Measurements from ENCODE around the gene TMEM139.
A peak's percentile ranks its signal among the peaks of the same experiment; 100 is the strongest.
"Not testable (repeated sequence)": the region's sequence is repeated elsewhere in the genome, so short reads cannot be mapped to it uniquely, and the experiment has no call there.

TMEM139 gene

GRCh38 chr7:143289888-143290287, 5.1 kb downstream of the TMEM139 start:
- not testable (repeated sequence) for DNase-seq

DNA sequence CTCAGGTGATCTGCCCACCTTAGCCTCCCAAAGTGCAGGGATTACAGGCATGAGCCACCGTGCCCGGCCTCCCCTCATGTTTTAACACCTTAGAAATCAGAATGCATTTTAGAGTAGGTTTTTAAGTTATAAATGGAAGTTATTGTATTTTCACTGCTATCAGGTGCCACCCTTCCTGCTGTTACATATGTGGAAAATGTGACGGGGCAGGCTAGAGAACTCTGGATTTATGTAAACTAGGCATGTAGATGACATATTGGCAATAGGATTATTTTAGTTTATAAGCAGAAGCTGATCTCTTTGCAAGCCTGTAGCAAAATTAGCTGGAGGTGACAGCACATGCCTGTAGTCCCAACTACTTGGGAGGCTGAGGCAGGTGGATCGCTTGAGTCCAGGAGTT, 5.5 kb downstream of the TMEM139 start:
- no peak for DNase-seq

- no peak for DNase-seq
Observed at GRCh38 chr7:143292876-143293275, 8.1 kb downstream of the TMEM139 start.

- no peak for DNase-seq
Observed at GRCh38 chr7:143295870-143296269, 11.1 kb downstream of the TMEM139 start.

DNA sequence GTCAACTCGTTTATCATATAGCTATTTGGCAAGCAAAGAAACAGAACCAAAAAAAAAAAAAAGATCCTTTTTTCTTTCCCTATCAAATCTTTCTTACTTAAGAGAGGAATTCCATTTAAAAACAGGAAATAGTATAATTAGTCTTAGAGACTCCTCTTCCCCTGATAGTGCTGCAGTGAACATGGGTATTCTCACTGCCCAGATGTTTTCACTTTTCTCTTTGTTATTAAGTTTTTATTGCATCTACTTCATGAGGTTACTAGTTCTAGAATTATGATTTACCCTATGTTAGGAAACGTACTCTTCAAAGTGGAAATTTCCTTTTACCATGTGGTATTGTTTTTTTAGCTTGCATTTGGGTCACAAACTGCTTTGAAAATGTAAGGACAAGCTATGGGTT, 11.9 kb downstream of the TMEM139 start:
- no peak for DNase-seq

DNA sequence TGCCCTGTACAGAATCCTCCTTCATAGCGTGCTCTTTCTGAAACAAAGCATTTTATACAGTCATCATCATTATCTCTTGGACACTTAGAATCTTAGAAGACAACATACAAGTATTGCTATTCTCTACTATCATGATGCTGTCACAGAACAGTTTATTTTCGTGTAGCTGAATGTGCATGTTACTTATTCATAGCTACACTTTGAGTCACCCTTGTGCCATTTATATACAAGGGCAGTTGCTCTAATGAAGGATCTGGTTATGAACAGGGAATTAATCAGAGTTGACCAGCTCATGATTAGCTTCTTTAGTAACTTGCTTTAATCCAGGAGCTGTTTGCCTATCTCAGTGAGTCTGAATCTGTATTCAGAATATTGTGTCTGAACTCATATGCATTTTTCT, 14.6 kb downstream of the TMEM139 start:
- DNase-seq = no peak

DNA sequence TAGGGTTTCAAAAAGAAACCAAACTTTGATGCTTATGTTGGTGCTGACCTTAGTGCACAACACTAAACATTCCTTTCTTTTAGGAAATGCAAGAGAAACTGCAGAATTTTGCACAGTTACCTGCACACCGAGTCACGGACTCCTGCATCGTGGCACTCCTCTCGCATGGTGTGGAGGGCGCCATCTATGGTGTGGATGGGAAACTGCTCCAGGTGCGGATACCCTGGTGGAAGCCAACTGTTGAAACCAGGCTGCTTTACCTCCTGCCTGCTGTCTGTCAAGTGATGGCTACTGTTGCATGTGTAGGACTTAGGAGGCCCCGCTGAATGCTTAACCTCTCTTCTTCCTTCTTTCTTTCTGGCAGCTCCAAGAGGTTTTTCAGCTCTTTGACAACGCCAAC, 15.1 kb downstream of the TMEM139 start:
- peak; percentile 68 for DNase-seq

DNA sequence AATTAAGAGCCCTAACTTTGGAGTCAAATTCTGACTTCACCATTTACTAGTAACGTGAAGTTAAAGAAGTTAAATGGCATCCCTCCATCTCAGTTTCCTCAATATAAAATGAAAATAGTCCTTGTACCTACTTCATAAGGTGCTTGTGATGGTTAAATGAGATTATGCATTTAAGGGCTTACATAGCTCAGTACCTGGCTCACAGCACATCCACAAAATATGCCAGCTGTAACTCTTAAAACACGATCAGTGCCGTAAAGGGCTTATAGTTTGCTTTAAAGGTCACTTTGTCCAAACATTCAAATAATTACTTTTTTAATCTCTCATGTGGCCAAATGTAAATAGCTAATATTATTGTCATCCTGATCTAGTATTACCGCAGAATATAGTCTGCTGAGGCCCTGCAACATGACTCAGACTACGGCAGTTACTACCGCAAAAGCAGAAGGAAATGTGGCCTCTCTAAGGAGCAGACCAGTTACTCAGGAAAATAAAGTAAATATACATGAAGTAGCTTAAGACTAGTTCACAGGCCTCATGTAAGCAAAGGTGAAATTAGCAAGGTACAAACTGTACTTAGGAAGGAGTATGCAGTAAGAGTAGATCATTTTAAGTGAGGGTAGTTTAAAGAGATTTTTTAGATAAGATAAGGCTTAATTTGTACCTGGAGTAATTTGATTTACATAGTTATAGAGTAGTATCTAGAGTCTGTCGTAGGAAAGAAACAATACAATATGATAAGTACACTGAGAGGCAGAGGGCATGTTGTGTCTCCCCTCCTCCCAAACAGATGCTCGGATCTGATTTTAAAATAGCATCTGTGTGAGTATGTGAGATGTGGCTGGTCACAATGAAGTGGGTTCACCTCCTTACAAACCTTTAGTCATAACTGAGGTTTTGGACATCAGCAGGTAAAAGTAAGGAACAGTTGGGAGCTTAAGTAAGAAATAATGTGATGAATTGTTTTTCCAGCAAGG, 16.5 kb downstream of the TMEM139 start:
- no peak for DNase-seq

DNA sequence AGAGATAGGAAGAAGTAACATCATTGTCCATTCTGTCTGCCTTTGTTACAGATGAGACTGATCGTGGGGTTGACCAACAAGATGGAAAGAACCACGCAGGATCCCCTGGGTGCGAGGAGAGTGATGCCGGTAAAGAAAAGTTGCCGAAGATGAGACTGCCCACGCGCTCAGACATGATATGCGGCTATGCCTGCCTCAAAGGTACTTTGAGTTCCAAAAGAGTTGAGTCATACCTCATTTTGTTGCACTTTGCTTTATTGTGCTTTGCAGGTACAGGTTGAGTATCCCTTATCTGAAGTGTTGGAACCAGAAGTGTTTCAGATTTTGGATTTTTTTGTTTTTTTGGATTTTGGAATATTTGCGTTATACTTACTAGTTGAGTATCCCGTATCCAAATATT, 19.0 kb downstream of the TMEM139 start:
- no peak for DNase-seq

- no peak for DNase-seq
Observed at GRCh38 chr7:143304938-143305337, 20.2 kb downstream of the TMEM139 start.

DNA sequence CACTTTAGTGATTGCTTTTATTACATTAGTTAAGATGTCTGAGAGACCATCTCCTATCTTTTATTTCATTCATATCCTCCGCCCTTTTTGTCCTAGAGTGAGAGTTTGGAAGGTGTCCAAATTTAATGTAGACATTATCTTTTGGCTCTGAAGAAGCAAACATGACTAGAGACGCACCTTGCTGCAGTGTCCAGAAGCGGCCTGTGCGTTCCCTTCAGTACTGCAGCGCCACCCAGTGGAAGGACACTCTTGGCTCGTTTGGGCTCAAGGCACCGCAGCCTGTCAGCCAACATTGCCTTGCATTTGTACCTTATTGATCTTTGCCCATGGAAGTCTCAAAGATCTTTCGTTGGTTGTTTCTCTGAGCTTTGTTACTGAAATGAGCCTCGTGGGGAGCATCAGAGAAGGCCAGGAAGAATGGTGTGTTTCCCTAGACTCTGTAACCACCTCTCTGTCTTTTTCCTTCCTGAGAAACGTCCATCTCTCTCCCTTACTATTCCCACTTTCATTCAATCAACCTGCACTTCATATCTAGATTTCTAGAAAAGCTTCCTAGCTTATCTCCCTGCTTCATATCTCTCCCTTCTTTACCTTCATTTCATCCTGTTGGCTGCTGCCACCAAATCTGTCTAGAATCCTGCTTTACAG, 20.8 kb downstream of the TMEM139 start:
- DNase-seq = peak; percentile 88

GRCh38 chr7:143308632-143309031, 23.9 kb downstream of the TMEM139 start:
- no peak for DNase-seq

DNA sequence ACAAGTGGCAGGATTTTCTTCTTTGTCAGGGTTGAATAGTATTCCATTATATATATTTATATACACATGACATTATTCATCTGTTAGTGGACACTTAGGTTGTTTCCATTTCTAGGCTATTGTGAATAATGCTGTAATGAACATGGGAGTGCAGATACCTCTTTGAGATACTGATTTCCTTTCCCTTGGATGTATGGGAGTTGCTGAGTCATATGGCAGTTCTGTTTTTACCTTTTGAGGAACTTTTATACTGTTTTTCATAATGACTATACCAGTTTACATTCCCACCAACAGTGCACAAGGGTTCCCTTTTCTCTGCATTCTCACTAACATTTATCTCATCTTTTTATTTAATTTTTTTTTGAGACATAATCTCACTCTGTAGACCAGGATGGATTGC, 29.4 kb downstream of the TMEM139 start:
- no peak for DNase-seq

- DNase-seq = no peak
Observed at GRCh38 chr7:143315776-143316175, 31.0 kb downstream of the TMEM139 start, which contains the start of gene CLCN1. TSS of gene CLCN1 (plus strand) at chr7:143316111. CDS start at chr7:143316213, 102 bp downstream.

GRCh38 chr7:143316492-143316891, 31.7 kb downstream of the TMEM139 start:
- DNase-seq = no peak

DNA sequence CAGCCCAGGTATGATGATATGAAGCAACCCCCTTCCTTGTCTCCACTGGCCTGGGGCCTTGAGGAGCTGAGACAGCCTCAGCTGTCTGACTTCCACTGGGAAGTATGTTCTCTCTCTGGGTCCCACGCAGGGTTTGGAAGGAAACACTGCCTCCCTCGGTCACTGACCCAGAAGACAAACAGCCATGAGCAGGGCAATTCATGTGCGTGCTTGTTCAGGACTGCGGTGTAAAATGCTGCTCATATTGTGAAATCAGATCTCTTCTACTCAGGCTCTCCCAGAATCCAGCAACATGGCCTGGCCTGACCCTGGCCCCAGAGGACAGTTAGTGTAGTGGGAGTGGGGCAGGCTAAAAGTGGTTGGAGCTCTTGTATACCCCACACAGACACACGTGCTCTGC, 33.9 kb downstream of the TMEM139 start:
- no peak for DNase-seq

DNA sequence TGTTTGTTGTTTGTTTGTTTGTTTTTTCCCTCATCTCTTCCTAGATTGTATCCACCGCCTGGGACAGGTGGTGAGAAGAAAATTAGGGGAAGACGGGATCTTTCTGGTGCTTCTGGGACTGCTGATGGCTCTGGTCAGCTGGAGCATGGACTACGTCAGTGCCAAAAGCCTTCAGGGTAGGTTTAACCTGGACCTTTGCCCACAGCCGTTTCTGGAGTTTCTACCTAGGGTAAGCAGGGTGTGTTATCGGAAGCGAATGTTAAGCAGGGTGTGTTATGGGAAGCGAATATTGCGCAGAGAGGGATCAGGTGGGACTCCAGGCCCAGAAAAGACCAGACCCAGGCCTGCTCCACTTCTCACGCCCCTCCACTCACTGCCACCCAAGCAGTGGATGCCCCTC, 35.9 kb downstream of the TMEM139 start:
- DNase-seq = no peak

GRCh38 chr7:143321242-143321641, 36.5 kb downstream of the TMEM139 start:
- DNase-seq = no peak

DNA sequence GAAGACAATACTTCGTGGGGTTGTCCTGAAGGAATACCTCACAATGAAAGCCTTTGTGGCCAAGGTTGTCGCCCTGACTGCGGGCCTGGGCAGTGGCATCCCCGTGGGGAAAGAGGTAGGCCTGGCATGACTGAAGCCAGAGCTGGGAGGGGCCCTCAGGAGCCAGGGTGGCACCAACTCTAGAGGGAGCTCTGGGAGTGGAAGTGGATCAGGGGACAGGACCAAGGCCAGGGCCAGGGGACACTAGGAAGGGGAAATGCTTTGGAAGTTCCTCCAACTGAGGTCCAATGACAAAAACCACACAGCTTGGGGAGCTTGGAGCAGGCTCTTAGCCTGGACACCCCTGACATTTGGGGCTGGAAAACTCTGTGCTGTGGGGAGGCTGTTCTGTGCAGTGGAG, 37.0 kb downstream of the TMEM139 start:
- DNase-seq = no peak

DNA sequence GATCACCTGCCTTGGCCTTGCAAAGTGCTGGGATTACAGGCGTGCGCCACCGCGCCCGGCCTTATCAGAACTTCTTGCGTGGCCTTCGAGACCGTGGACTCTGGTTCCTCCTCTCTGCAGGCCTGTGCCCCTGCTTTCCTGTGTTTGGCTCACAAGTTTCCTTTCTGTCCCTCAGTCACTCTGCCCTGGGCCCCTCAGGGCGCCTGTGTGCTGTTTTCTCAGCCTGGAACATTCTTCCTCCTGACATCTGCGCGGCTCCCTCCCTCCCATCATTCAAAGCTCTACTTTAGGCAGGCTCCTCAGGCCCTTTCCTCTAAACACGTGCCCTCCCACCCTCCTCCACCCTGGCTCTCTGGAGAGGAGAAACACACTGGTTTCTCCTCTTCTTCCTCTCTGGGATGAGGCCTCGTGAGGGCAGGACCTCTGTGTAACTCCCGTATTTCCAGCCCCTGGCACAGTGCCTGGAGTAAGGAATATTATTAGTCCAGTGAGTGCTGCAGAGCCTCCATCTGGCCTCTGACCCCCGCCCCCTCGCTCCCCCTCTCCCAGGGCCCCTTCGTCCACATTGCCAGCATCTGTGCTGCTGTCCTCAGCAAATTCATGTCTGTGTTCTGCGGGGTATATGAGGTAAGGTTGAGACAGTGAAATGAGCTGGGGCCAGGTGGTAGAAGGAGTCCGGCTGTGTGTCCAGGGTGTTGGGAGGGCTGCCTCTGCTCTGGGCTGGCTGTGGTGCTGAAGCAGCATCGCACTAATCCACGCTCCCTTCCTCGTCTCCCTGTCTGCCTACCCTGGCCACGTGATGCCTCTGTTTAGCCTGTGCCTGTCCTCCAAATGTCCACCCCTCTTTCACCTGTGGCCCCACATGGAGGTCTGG, 38.2 kb downstream of the TMEM139 start:
- no peak for DNase-seq

- no peak for DNase-seq
Observed at GRCh38 chr7:143323653-143324052, 38.9 kb downstream of the TMEM139 start.

- DNase-seq = no peak
Observed at GRCh38 chr7:143325240-143325639, 40.5 kb downstream of the TMEM139 start.

DNA sequence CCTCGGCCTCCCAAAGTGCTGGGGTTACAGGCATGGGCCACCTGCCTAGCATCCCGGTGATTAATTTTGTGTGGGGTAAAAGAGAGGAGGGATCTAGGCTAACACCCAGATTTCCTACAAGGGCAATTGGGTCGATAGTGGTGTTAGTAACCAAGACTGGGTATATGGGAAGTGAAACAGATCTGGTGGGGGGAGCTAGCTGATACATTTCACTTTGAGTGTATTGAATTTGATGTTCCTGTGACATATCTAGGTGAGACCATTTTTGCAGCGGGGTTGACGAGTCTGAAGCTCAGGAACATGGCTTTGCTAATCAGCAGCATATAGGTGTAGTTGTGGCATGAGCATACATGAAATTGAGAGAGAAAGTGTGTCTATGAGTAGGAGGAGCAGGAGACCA, 43.1 kb downstream of the TMEM139 start:
- no peak for DNase-seq
